Measurements from ENCODE around the gene ACAP2.

- no peak for TF ChIP-seq CTCF (IDR thresholded peaks at IDR 0.05; ENCODE audit: insufficient read depth, low read length)
- no peak for TF ChIP-seq POLR2AphosphoS5 (IDR thresholded peaks at IDR 0.05; ENCODE audit: low read depth)
- no peak for TF ChIP-seq GABPA (IDR thresholded peaks at IDR 0.05; ENCODE audit: low read depth)
- TF ChIP-seq REST (IDR thresholded peaks at IDR 0.05; ENCODE audit: insufficient replicate concordance, low read depth), result no peak
- TF ChIP-seq SPI1 (IDR thresholded peaks at IDR 0.05; ENCODE audit: borderline replicate concordance, low read depth), result no peak
These were observed 48.1 kb downstream of the ACAP2 start for GRCh38 chr3:195394700-195395099.
